HTR-8/SVneo (cell line): ENCODE data around the gene KIF9.
"Not testable (repeated sequence)": the region's sequence is repeated elsewhere in the genome, so short reads cannot be mapped to it uniquely, and the experiment has no call there.

Source experiments
- DNase-seq: peaks from one replicate; pipeline ENCODE4 v3.0.0; 2011; ENCODE audit warnings: low spot score, mixed read lengths; ENCODE audit not compliant: insufficient read length
- FAIRE-seq: peaks from 2 replicates; lab custom pipeline; 2011; peaks lifted over from hg19 to GRCh38; lab: Jason Lieb, UNC

The KIF9 gene

GRCh38 chr3:47202542-47202941 lies 80.1 kb downstream of the KIF9 start:
- no peak for DNase-seq
- FAIRE-seq, result no peak

- DNase-seq (no peak), FAIRE-seq (no peak)
These were observed 85.3 kb downstream of the KIF9 start for GRCh38 chr3:47197287-47197686.

- FAIRE-seq (no peak), DNase-seq (no peak)
These were observed 87.6 kb downstream of the KIF9 start for GRCh38 chr3:47194994-47195393.

GRCh38 chr3:47193871-47194859 lies 88.4 kb downstream of the KIF9 start:
- FAIRE-seq, result no peak

GRCh38 chr3:47186285-47186684 lies 96.3 kb downstream of the KIF9 start:
- DNase-seq (no peak), FAIRE-seq (no peak)

More at GRCh38 chr3:47193871-47194859, 88.4 kb downstream of the KIF9 start:
- DNase-seq, result no peak

- not testable (repeated sequence) for DNase-seq, FAIRE-seq
These were observed 100.9 kb downstream of the KIF9 start for GRCh38 chr3:47181685-47182084.

- DNase-seq, FAIRE-seq: not testable (repeated sequence)
These were observed 102.6 kb downstream of the KIF9 start for GRCh38 chr3:47180011-47180410.
